Chondrocyte (in vitro differentiated cells): Measurements from ENCODE around the gene MFNG. TPM values are rescaled to one million over a fixed set of nuclear protein-coding genes. Genes with fewer than 3 reads are reported as not detected.

Experiments used
- DNase-seq: peaks from one replicate; pipeline ENCODE4 v3.0.0; 2021; ENCODE audit warnings: mixed read lengths, low spot score
- H3K27ac Mint-ChIP-seq: one replicate; pipeline ENCODE4 v1.8.0; 2021; ENCODE audit warnings: mild to moderate bottlenecking, moderate library complexity, mixed read lengths; ENCODE audit not compliant: unreplicated experiment
- H3K27me3 Mint-ChIP-seq: 2 replicates; pipeline ENCODE4 v1.8.0; 2021; ENCODE audit warnings: low read depth, mixed read lengths
- H3K36me3 Mint-ChIP-seq: 2 replicates; pipeline ENCODE4 v1.8.0; 2021; ENCODE audit warnings: low read depth, mixed read lengths
- H3K4me1 Mint-ChIP-seq: 2 replicates; pipeline ENCODE4 v1.8.0; 2021; ENCODE audit warnings: low read depth, mild to moderate bottlenecking, mixed read lengths
- H3K4me3 Mint-ChIP-seq: one replicate; pipeline ENCODE4 v1.8.0; 2021; ENCODE audit warnings: mild to moderate bottlenecking, moderate library complexity, mixed read lengths; ENCODE audit not compliant: unreplicated experiment
- H3K9me3 Mint-ChIP-seq: 2 replicates; pipeline ENCODE4 v1.8.0; 2021; ENCODE audit warnings: low read depth, mixed read lengths
- CTCF ChIP-seq: fragments of 200-600 bp; sonication (generic); IDR thresholded peaks from 2 replicates; pipeline ENCODE4 v1.5.0; 2021; ENCODE audit warnings: antibody characterized with exemption, mild to moderate bottlenecking, moderate library complexity
- total RNA-seq: library from RNA; stranded (reverse); gene quantifications from 3 replicates; pipeline ENCODE4 v1.2.1, GENCODE V29; 2021

The MFNG gene
- total RNA-seq, 1 donor from 2014 or later: 1.1 TPM

GRCh38 chr22:37526376-37526775, 40.2 kb upstream of the MFNG start:
- Mint-ChIP-seq H3K9me3 (no peaks in the 10 kb centered on the region), H3K36me3 (no peaks in the 10 kb centered on the region), H3K4me3 (no peak overlapping the region), H3K4me1 (peaks cover 30% of the 10 kb centered on the region), H3K27ac (peak overlapping the region; percentile 89), H3K27me3 (no peaks in the 10 kb centered on the region)
- DNase-seq: no peak
- TF ChIP-seq CTCF: no peak

GRCh38 chr22:37525746-37526350, 39.7 kb upstream of the MFNG start:
- Mint-ChIP-seq H3K36me3 (no peaks in the 10 kb centered on the region), H3K9me3 (no peaks in the 10 kb centered on the region), H3K4me1 (peaks cover 34% of the 10 kb centered on the region), H3K4me3 (no peak overlapping the region), H3K27ac (peak overlapping the region; percentile 89), H3K27me3 (no peaks in the 10 kb centered on the region)
- no peak for DNase-seq
- TF ChIP-seq CTCF: no peak

- H3K27ac Mint-ChIP-seq: peak overlapping the region; percentile 89
Observed at GRCh38 chr22:37525073-37525745, 39.0 kb upstream of the MFNG start.

GRCh38 chr22:37522482-37522881, 36.3 kb upstream of the MFNG start:
- H3K36me3 Mint-ChIP-seq: no peaks in the 10 kb centered on the region
- no peaks in the 10 kb centered on the region for H3K9me3 Mint-ChIP-seq
- H3K4me1 Mint-ChIP-seq: peaks cover 44% of the 10 kb centered on the region
- H3K27me3 Mint-ChIP-seq: no peaks in the 10 kb centered on the region
- no peak overlapping the region for H3K4me3 Mint-ChIP-seq
- peak; percentile 22 for TF ChIP-seq CTCF
- DNase-seq: no peak
- no peak overlapping the region for H3K27ac Mint-ChIP-seq

More at GRCh38 chr22:37525073-37525745, 39.0 kb upstream of the MFNG start:
- DNase-seq: no peak
- Mint-ChIP-seq H3K27me3 (no peaks in the 10 kb centered on the region), H3K36me3 (no peaks in the 10 kb centered on the region), H3K9me3 (no peaks in the 10 kb centered on the region), H3K4me3 (no peak overlapping the region), H3K4me1 (peaks cover 34% of the 10 kb centered on the region)
- no peak for TF ChIP-seq CTCF

- no peaks in the 10 kb centered on the region for H3K27me3 Mint-ChIP-seq
- no peak for DNase-seq
- H3K36me3 Mint-ChIP-seq: peaks cover 2% of the 10 kb centered on the region
- no peaks in the 10 kb centered on the region for H3K9me3 Mint-ChIP-seq
- H3K27ac Mint-ChIP-seq: no peak overlapping the region
- TF ChIP-seq CTCF: no peak
- no peak overlapping the region for H3K4me3 Mint-ChIP-seq
- peaks cover 33% of the 10 kb centered on the region for H3K4me1 Mint-ChIP-seq
Observed at GRCh38 chr22:37521236-37521739, 35.1 kb upstream of the MFNG start.
